NCI-H187 treated with DMSO at 0.1 percent for 48 hours (cell line): ENCODE measurements around the gene NAP1L2.
"Not testable (repeated sequence)": the region's sequence is repeated elsewhere in the genome, so short reads cannot be mapped to it uniquely, and the experiment has no call there.

ENCODE experiments used
- DNase-seq: peaks from one replicate; lab custom pipeline; 2025; lab: John Stamatoyannopoulos, UW

The NAP1L2 gene, protein sequence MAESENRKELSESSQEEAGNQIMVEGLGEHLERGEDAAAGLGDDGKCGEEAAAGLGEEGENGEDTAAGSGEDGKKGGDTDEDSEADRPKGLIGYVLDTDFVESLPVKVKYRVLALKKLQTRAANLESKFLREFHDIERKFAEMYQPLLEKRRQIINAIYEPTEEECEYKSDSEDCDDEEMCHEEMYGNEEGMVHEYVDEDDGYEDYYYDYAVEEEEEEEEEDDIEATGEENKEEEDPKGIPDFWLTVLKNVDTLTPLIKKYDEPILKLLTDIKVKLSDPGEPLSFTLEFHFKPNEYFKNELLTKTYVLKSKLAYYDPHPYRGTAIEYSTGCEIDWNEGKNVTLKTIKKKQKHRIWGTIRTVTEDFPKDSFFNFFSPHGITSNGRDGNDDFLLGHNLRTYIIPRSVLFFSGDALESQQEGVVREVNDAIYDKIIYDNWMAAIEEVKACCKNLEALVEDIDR

GRCh38 chrX:73214426-73215094 lies at the start of gene NAP1L2:
NAP1L2 (minus strand) TSS chrX:73214851; CDS start chrX:73214492, 359 bp downstream.
- no peak for DNase-seq

- DNase-seq = no peak
These were observed 48.3 kb upstream of the NAP1L2 start for GRCh38 chrX:73262991-73263390.

- no peak for DNase-seq
These were observed 24.6 kb upstream of the NAP1L2 start for GRCh38 chrX:73239242-73239641.

DNA sequence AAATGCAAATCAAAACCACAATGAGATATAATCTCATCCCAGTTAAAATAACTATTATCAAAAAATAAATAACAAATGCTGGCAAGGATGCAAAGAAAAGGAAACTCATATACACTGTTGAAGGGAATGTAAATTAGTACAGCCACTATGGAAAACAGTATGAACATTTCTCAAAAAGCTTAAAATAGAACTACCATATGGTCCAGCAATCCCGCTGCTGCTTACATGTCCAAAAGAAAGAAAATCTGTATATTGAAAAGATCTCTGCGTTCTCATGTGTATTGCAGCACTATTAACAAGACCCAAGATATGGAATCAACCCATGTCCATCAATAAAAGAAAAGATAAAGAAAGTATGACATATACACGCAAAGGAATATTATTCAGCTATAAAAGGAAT lies 3.0 kb upstream of the NAP1L2 start:
- no peak for DNase-seq

- DNase-seq = no peak
These were observed 595 bp upstream of the NAP1L2 start for GRCh38 chrX:73215246-73215645.

- DNase-seq = no peak
These were observed 771 bp downstream of the NAP1L2 start for GRCh38 chrX:73213734-73214425.

- no peak for DNase-seq
These were observed 8.3 kb downstream of the NAP1L2 start for GRCh38 chrX:73206366-73206765.

GRCh38 chrX:73182502-73183114 lies 32.0 kb downstream of the NAP1L2 start:
- no peak for DNase-seq

DNA sequence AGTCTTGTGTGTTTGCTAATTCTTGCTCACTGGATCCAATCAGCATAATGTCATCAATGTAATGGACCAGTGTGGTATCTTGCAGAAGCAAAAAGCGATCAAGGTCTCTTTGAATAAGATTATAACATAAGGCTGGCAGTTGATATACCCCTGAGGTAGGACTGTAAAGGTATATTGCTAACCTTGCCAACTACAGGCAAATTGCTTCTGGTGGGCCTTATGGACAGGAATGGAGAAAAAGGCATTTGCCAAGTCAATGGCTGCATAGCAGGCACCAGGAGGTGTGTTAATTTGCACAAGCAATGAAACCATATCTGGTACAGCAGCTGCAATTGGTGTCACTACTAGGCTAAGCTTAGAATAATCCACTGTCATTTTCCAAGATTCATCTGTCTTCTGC lies 45.7 kb downstream of the NAP1L2 start:
- DNase-seq = not testable (repeated sequence)
